Hepatocyte (in vitro differentiated cells): ENCODE results near the gene ZNF521.

Experiments
- EZH2 ChIP-seq: fragments of 200-600 bp; sonication (generic); IDR thresholded peaks from 2 replicates; pipeline ENCODE4 v1.6.1; 2016; ENCODE audit warnings: antibody characterized with exemption, mild to moderate bottlenecking, borderline replicate concordance
- TF ChIP-seq, protein P1 (sequence below): fragments of 200-600 bp; sonication (generic); IDR thresholded peaks from 2 replicates; pipeline ENCODE4 v1.5.1; 2016; ENCODE audit warnings: antibody characterized with exemption, mild to moderate bottlenecking; ENCODE audit not compliant: poor library complexity

DNA sequence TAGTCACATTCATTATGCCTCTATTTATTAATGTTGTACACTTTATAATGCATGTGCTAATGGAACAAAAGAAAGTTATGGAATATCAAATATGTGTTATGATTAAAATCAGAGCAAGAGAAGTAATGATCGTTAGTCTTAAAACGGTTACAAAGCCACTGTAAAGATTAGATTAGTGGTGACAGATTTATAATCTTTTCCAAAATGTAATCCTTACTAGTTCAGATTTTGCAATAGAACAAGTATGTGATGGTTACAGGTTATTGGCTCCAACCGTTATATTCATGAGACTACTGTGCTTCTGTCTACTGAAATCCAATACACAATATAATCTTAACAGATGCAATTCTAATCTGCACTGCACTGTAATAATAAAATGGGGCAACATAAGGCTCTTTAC is 180.6 kb downstream of the ZNF521 start:
- TF ChIP-seq, protein P1, sequence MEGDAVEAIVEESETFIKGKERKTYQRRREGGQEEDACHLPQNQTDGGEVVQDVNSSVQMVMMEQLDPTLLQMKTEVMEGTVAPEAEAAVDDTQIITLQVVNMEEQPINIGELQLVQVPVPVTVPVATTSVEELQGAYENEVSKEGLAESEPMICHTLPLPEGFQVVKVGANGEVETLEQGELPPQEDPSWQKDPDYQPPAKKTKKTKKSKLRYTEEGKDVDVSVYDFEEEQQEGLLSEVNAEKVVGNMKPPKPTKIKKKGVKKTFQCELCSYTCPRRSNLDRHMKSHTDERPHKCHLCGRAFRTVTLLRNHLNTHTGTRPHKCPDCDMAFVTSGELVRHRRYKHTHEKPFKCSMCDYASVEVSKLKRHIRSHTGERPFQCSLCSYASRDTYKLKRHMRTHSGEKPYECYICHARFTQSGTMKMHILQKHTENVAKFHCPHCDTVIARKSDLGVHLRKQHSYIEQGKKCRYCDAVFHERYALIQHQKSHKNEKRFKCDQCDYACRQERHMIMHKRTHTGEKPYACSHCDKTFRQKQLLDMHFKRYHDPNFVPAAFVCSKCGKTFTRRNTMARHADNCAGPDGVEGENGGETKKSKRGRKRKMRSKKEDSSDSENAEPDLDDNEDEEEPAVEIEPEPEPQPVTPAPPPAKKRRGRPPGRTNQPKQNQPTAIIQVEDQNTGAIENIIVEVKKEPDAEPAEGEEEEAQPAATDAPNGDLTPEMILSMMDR = no peak
- no peak for TF ChIP-seq EZH2
